HG02763 (cell line): ENCODE data around the gene CYB5R2.
A peak's percentile ranks its signal among the peaks of the same experiment; 100 is the strongest.

Source experiments
- ATAC-seq: cut with Tn5 transposase; IDR thresholded peaks from one replicate; pipeline ENCODE4 v1.9.1; 2021; ENCODE audit warnings: mild to moderate bottlenecking, moderate library complexity; ENCODE audit not compliant: unreplicated experiment

The CYB5R2 gene

GRCh38 chr11:7638710-7639642 lies 34.3 kb downstream of the CYB5R2 start:
- ATAC-seq: peak; percentile 48

- ATAC-seq: no peak
Observed at GRCh38 chr11:7637447-7638157, 35.7 kb downstream of the CYB5R2 start.

- no peak for ATAC-seq
Observed at GRCh38 chr11:7636350-7636749, 37.0 kb downstream of the CYB5R2 start.

GRCh38 chr11:7635708-7636107 lies 37.6 kb downstream of the CYB5R2 start:
- ATAC-seq: no peak

GRCh38 chr11:7635137-7635536 lies 38.2 kb downstream of the CYB5R2 start:
- ATAC-seq: no peak

GRCh38 chr11:7632211-7632610 lies 41.1 kb downstream of the CYB5R2 start:
- ATAC-seq: no peak

GRCh38 chr11:7630002-7630401 lies 43.3 kb downstream of the CYB5R2 start:
- no peak for ATAC-seq

- no peak for ATAC-seq
Observed at GRCh38 chr11:7628660-7629059, 44.6 kb downstream of the CYB5R2 start.

GRCh38 chr11:7622721-7623120 lies 50.6 kb downstream of the CYB5R2 start:
- no peak for ATAC-seq

- ATAC-seq: no peak
Observed at GRCh38 chr11:7621554-7621953, 51.7 kb downstream of the CYB5R2 start.

- ATAC-seq: no peak
Observed at GRCh38 chr11:7621090-7621489, 52.2 kb downstream of the CYB5R2 start.

GRCh38 chr11:7619322-7619721 lies 54.0 kb downstream of the CYB5R2 start:
- no peak for ATAC-seq

- ATAC-seq: no peak
Observed at GRCh38 chr11:7617032-7617431, 56.3 kb downstream of the CYB5R2 start.
